GM18870 (cell line): ENCODE data around the gene TINCR.
"Not testable (repeated sequence)": the region's sequence is repeated elsewhere in the genome, so short reads cannot be mapped to it uniquely, and the experiment has no call there.

Source experiments
- ATAC-seq: cut with Tn5 transposase; IDR thresholded peaks from one replicate; pipeline ENCODE4 v1.9.1; 2021; ENCODE audit warnings: moderate library complexity; ENCODE audit not compliant: unreplicated experiment

TINCR gene

GRCh38 chr19:5561559-5561958 is 6.2 kb downstream of the TINCR start:
- no peak for ATAC-seq

GRCh38 chr19:5560156-5560555 is 7.6 kb downstream of the TINCR start:
- ATAC-seq, result no peak

DNA sequence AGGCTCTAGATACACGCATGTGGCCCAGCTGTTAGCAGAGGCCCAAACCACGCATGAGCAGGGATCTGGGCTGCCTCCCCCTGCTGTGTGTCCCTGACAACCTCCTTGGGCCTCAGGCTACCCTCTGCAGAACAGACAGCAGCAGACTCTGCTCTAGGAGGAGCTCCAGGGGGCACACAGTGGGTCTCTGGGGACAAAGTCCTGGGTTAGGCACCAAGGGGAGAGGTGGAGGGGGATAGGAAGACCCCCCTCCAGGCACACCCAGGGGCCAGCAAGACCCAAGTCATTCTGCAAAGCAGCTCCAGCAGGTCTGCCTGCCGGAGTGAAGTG is 8.0 kb downstream of the TINCR start:
- no peak for ATAC-seq

- ATAC-seq, result no peak
These were observed 9.6 kb downstream of the TINCR start for GRCh38 chr19:5558101-5558621.

GRCh38 chr19:5557691-5558090 is 10.1 kb downstream of the TINCR start:
- ATAC-seq, result no peak

DNA sequence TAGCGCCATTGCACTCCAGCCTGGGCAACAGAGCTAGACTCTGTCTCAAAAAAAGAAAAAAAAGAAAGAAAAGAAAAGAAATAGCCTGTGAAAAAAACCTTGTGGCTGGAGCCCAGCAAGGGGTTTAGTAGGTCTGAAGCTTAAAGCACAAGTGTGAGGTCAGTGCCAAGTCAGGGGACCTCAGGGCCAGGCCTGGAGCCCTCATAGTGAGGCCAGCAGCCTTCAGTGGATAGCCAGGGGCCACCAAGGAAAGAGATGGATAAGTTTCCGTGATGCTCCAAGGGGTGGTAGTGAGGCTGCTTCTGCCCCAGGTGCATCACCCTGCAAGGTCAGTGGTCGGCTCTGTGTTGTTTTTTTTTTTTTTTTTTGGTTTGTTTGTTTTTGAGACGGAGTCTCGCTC is 12.9 kb downstream of the TINCR start:
- no peak for ATAC-seq

- no peak for ATAC-seq
These were observed 13.9 kb downstream of the TINCR start for GRCh38 chr19:5553892-5554291.

DNA sequence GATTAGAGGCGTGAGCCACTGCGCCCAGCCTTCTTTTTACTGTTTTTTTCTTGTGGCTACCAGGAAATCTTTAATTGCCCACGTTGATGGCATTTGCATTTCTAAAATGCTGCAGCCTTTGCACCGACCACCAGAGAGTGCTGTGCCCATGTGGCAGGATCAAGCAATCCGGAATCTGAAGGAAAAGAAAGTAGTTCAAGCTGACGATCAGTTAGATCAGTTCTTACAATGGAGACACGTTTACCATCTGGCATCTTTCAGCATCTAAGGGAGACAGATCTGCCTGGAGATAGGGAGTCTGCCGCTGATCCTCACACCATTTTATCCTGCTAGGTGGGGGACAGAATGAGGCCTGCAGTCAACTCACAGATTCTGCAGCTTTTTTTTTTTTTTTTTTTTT is 19.9 kb downstream of the TINCR start:
- ATAC-seq, result no peak

GRCh38 chr19:5545984-5546383 is 21.8 kb downstream of the TINCR start:
- no peak for ATAC-seq

DNA sequence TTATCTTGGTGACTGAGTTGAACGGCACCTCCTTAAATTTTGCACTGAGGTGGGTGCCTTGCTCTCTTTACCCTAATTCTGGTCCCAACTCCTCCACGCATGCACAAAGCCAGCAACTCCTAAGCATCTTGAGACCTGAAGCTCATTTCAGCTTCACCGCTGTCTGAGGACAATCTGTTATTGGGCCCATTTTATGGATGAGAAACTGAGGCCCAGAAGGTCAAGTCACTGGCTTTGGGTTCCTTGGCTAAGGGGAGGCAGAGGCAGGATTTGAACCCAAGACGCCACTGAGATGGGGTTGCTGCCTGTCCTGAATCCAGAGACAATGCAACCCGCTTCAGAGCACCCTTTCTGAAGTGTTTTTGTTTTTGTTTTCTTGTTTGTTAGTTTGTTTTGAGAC is 22.7 kb downstream of the TINCR start:
- ATAC-seq, result no peak

- no peak for ATAC-seq
These were observed 25.1 kb downstream of the TINCR start for GRCh38 chr19:5542665-5543064.

GRCh38 chr19:5541456-5541855 is 26.3 kb downstream of the TINCR start:
- no peak for ATAC-seq

DNA sequence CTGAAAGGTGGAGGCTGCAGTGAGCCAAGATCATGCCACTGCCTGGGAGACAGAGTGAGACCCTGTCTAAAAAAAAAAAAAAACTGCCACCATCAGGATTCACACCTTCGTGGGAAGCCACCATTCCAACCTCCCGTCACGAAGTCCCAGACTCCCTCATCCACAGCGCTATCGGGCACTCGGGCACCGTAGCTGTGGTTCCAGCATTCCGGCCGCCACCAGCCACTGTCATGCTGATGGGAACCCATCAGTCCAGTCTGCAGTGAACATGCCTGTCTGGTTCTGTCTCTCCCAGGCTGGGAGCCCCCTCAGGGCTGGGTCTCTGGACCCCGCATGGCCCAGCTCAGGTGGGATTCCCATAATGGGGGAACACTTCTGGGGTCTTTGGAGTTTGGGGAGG is 27.5 kb downstream of the TINCR start:
- no peak for ATAC-seq

GRCh38 chr19:5537870-5538269 is 29.9 kb downstream of the TINCR start:
- no peak for ATAC-seq

DNA sequence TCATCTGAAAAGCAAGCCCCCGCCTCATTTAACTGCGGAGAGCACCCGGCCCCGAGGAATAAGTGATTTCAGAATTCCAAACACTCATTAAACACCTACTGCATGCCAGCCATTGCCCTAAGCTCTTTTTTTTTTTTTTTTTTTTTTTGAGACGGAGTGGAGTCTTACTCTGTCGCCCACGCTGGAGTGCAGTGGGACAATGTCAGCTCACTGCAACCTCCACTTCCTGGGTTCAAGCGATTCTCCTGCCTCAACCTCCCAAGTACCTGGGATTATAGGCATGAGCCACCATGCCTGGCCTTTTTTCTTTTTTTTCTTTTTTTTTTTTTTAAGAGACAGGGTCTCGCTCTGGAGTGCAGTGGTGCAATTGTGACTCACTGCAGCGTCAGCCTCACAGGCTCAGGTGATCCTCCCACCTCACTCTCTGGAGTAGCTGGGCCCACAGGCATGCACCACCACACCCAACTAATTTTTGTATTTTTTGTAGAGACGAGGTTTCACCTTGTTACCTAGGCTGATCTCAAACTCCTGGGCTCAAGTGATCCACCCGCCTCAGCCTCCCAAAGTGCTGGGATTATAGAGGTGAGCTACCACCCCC is 30.7 kb downstream of the TINCR start:
- ATAC-seq, result not testable (repeated sequence)

DNA sequence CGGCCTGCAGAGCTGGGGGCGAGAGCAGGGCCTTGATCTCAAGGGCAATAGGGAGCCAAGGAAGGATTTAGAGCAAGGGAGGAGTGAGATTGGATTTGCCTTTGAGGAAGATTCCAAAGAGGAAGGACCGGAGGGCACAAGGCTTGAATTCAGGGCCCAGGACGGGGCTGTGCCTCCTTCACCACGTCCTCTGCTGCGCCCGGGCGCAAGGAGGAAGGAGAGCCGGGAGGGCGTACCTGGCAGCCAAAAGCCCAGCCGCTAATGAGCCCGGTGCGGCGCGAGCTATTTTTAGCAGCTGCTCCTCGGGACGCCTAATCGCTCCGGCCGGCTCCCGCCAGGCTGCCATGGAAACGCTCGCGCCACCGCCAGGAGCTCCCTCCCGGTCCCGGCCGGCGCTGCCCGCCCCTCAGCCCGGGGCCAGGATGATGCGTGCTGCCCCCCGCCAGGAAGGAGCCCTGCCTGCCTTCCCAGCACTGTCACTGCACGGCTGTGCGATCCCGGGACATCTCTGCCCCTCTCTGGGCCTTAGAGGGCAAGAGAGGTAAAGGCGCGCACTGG is 31.3 kb downstream of the TINCR start:
- ATAC-seq, result no peak

DNA sequence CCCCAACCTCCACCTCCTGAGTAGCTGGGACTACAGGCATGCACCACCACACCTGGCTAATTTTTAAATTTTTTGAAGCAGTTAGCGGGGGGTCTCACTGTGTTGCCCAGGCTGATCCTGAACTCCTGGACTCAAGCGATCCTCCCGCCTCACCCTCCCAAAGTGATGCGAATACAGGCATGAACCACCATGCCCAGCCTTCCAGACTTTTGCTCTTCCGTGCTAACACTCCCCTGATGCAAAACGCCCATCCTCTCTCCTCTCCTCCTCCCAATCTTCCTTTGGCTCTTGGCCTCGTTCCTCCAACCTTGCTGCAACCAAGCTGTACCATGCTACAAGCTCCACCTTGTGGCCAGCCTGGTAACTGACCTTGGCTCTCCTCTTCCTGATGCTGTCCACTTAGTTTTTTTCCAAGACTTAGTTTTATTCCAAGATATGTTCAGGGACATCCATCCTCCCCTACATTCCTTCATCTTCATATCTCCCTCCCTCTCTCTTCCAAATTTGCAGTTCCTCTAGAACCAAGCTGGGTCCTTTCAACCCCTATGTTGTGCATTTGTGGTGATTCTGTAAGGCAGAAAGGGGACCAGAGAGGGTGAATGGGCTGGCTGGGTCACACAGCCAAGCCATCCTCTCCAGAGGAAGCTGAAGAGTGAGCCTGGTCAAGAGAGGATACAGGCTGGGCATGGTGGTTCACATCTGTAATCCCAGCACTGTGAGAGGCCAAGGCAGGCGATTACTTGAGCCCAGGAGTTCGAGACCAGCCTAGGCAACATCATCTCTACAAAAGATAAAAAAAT is 32.8 kb downstream of the TINCR start:
- ATAC-seq, result no peak

DNA sequence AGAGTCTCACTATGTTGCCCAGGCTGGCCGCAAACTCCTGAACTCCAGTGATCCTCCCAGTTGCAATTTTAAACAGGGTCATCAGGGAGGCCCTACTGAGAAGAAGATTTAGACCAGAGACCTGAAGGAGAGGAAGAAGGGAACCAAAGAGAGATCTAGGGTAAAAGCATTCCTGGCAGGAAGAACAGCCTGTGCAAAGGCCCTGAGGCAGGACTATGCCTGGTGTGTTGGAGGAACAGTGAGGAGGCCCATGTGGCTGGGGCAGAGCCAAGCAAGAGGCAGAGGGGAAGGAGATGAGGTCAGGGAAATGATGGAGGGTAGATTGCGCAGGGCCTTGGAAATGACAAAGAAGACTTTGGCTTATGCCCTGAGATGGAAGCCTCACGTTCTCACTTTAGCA is 34.5 kb downstream of the TINCR start:
- no peak for ATAC-seq

- no peak for ATAC-seq
These were observed 37.1 kb downstream of the TINCR start for GRCh38 chr19:5530701-5531100.

- no peak for ATAC-seq
These were observed 41.1 kb downstream of the TINCR start for GRCh38 chr19:5526691-5527090.

- no peak for ATAC-seq
These were observed 43.7 kb downstream of the TINCR start for GRCh38 chr19:5524081-5524480.

GRCh38 chr19:5522106-5522505 is 45.6 kb downstream of the TINCR start:
- ATAC-seq, result no peak
